NCI-H1092 (cell line): ENCODE data around the gene INTS14.
"Not testable (repeated sequence)": the region's sequence is repeated elsewhere in the genome, so short reads cannot be mapped to it uniquely, and the experiment has no call there.

Source experiments
- DNase-seq: peaks from one replicate; lab custom pipeline; 2025; lab: John Stamatoyannopoulos, UW

INTS14 gene

DNA sequence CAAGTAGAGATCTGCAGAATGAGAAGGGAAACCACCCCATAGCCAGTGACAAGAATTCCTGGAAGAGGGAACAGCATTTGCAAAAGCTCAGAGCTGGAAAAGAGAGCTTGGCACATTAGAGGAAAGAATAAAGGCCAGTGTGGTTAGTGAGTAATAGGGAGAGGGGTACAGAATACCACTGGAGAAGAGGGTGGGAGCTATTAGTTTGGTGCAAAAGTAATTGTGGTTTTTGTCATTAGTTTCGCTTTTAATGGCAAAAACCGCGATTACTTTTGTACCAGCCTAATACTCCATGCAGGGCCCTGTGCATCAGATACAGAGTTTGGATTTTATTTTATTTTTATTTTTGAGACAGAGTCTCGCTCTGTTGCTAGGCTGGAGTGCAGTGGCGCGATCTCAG is 20.6 kb upstream of the INTS14 start:
- DNase-seq = no peak

DNA sequence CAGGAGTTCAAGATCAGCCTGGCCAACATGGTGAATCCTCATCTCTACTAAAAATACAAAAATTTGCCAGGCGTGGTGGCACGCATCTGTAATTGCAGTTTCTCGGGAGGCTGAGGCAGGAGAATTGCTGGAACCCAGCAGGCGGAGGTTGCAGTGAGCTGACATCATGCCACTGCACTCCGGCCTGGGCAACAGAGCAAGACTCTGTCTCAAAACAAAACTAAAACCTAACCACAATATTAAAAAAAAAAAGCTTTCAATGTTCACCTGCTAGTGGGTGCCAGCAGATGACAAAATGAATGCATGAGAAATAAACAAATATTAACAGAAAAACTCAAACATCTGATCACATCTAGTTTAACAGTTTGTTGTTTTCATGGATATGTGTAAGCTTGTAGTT is 19.8 kb upstream of the INTS14 start:
- DNase-seq = no peak

GRCh38 chr15:65629548-65629947 is 18.6 kb upstream of the INTS14 start:
- no peak for DNase-seq

GRCh38 chr15:65626856-65627255 is 15.9 kb upstream of the INTS14 start:
- DNase-seq = no peak

DNA sequence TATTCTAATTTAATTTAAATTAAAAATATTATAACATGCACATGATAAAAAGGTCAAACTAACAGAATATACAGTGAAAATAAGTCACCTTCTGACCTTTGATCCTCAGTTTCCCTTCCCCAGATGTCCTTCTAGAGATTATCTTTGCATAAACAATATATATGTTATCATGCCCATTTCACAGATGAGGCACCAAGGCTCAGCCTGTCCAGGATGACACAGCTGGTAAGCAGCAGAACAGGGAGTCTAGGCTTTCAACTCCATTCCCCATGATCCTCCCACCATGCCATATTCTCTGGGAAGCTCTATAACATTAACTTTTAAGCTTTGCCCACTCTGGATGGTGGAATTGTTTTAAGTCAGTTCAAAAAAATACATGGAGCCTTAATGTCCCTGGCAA is 12.2 kb upstream of the INTS14 start:
- DNase-seq = no peak

DNA sequence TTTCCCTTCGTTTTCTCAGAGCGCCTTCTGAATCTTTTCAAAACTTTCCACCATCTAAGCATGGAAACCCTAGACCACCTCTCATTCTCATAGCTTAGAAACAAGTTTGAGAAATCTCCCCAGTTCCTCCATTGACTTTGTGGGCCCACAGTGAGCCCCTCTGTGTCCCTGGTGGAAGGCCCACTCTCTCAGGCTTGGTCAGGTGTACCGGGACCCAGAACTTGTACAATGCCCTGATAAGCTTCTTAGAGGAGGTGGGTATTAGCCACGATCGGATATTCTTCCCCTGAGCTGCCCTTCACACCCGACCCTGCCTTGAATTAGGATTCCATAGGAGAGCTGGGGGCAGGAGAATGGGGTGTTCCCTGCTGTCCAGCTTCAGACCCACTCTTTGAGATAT is 10.7 kb upstream of the INTS14 start, which contains the start of gene SLC24A1:
TSS of gene SLC24A1 (plus strand) at position 301 of the 400 bp plus-strand sequence. CDS start 2,143 bp downstream, outside the sequence.
- DNase-seq = no peak

DNA sequence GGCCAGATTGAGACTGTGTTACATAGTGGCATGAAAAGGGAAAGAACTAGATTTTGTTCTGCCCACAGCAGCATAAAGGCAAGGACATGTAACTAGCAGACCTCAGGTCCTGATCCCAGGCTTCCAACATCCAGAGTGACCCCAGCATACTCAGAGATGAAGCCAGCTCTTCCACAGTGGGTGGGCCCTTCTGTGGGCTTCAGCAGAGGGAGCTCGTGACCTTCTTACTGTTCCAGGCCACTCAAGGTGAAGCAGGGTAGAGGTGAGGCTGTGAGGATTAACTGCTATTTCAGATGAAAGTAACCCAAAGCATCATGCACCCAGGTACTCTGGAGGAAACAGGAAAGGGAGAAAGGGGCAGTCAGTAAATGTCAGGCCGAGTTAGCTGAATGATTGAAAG is 9.9 kb upstream of the INTS14 start:
- no peak for DNase-seq

DNA sequence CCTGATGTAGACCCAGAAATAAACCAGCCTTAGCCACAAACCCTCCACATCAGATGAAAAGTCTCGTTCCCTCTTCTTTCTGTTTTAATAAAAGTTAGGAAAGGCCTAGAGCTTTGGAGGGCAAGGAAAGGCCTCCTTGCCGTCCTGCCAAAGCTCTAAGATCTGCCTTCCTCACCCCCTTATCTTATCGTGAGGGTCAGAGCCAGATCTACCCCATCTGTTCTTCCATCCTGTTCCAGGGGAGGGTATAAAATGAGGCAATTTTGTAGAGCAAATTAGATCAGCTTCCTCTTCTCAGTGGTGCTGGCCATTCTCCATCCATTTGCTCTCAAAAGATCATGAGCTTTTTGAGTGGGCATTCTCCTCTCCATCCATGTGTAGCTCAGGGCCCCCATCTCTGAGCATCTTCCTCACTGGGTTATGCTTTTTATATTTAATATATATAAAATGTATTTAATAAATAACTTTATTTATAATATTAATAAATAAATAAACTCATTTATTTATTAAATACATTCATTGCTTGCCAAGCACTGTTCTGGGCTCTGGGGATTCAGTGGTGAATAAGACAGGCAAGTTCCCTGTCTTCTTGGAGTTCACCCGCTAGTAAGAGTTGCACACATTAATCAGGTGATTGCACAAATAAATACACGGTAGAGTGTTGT is 8.8 kb upstream of the INTS14 start:
- no peak for DNase-seq

GRCh38 chr15:65618560-65619109 is 7.7 kb upstream of the INTS14 start:
- DNase-seq = no peak

DNA sequence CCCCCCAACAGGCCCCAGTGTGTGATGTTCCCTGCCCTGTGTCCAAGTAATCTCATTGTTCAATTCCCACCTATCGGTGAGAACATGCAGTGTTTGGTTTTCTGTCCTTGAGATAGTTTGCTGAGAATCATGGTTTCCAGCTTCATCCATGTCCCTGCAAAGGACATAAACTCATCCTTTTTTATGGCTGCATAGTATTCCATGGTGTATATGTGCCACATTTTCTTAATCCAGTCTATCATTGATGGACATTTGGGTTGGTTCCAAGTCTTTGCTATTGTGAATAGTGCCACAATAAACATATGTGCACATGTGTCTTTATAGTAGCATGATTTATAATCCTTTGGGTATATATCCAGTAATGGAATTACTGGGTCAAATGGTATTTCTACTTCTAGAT is 5.0 kb upstream of the INTS14 start:
- DNase-seq = not testable (repeated sequence)

DNA sequence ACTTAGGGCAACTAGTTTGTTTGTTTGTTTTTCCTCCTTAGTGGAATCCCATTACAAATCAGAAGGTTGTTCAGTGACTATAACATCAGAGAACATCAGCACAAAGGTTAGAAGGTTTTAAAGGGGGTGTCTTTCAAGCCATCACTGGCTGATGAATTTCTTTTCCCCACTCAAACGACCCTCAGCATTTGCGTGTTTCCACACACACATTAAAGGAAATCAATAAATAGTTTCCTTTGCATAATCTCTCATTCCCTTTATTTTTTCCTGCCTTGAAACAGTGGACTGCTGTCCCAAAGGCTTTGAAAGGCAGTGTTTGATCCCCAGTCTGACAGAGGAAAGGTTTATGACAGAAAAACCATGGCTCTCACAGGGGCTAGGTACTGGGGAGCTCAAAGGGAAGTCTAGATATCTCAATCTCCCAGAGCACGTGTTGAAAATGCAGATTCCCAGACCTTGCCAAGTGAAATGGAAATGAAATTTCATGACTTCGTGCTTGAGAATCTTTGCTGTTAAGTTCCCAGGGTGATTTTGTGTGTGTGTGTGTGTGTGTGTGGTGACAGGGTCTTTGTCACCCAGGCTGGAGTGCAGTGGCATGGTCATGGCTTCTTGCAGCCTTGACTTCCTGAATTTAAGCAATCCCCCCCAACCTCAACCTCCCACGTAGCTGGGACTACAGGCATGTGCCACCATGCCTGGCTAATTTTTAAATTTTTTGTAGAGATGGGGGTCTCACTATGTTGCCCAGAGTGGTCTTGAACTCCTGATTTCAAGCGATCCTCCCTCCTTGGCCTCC is 2.2 kb upstream of the INTS14 start:
- no peak for DNase-seq

DNA sequence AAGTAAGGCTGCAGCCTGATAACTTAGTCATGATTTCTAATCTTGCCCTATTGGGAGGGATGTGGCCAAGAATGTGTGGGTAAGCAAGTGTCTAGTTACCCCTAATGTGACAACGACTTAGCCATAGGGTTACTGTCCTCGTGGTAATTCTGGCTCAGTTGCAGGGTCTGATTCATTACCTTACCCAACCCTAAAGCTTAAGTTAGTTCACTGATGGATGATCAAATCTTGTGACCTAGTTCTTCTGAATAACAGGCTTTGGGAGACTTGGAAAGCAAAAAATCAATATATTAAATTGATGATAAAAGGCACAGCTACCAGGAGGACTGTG is 1.6 kb upstream of the INTS14 start:
- no peak for DNase-seq

- DNase-seq = no peak
These were observed 1.1 kb upstream of the INTS14 start for GRCh38 chr15:65611888-65612615.

DNA sequence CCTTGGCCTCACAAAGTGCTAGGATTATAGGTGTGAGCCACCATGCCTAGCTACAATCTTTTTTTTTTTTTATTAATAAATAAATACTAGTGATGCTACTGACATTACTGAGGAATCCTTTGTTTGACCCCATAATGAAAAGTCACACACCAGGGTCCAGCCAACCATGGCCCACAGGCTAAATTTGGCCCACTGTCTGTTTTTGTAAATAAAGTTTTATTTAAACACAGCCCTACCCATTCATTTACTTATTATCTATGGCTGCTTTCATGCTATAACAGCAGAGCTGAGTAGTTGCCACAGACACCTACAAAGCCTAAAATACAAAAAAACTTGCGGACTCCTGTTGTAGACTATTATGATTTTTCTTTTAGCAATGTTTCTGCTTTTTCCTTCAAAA is 7.4 kb downstream of the INTS14 start:
- no peak for DNase-seq

- DNase-seq = no peak
These were observed 7.8 kb downstream of the INTS14 start for GRCh38 chr15:65603134-65603533.

DNA sequence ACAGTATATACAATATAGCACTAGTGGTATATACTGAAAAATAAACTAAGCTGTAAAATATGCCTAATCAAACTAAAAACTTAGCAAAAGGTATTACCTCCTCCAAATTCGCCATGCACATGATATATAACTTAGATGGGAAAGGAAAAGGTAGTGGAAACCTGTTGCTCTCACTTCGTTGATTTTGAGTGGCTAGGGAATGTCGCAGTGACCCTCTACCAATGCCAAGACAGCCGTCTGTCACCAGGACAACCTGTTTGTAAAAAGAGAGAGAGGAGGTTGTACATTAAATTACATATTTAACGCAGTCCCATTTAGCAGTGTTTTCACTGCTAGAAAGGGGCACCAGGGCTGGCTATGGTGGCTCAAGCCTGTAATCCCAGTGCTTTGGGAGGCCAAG is 11.3 kb downstream of the INTS14 start:
- DNase-seq = no peak

DNA sequence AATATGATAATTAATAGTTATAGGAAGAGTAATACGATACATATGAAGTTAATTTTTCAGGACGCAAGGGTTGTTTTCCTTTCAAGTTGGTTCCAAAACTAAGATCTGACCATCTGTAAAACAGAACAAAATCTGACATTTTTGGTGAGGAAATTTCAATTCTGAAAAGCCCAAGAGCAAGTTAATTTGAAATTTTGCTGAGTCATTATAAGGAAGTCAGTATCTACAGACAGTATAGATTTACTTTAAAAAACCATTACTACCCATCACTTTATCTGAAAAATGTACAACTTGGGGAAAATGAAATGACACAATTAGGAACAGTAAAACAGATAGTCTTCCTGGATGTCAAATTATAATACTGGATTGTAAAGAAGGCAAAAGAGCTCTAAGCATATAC is 12.5 kb downstream of the INTS14 start:
- no peak for DNase-seq

GRCh38 chr15:65595960-65596359 is 15.0 kb downstream of the INTS14 start:
- no peak for DNase-seq

DNA sequence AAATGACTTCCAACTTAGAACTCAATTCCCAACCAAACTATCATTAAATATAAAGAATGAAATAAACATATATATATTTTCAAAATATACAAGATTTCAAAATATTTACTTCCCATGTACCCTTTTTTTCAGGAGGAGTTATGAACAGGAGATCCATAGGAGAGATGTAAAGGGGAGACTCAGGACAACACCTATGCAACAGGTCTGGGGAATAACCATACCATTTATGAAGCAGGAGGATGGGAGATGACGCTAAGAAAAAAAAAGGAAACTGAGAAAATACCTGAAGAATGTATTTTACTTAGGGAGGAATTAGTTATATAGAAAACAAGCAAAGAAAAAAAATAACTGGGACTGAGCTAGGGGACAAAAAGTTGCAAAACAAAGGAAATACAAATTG is 23.8 kb downstream of the INTS14 start:
- no peak for DNase-seq

DNA sequence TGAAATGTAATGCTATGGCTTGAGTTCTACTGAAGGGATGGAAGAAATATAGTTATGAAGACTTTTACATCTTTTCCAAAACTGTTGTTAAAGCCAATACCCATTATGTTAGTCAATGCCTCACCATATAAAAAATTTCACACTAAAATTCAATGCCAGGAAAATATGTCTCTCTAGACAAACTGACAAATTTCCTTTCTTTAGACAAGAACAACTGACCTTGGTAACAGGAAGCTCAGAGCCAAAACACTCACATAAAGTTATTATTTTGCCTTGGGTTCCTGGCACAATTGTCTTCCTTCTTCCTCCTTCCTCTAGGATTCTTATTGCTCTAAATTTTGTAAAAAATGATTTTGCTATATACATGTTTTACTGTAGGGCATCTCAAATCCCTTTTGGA is 26.7 kb downstream of the INTS14 start:
- no peak for DNase-seq

DNA sequence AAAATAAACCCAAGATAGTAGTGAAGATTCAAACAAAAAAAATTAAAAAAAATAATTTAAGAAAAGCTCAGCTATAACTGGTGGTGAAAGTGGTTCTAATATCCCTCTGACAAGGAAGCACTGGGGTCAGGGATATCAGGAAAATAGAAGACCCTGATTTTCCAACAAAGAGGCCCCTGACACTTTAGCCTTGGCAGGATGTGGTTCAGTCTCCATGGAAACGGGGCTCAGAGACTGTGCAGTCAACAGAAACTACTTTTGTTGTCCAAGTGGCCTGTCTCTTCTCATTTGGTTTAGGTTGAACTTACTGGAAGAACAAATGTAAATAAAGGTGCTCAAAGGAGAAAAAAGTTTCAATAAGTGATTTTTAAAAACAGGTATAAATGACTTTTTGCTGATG is 27.2 kb downstream of the INTS14 start:
- no peak for DNase-seq

GRCh38 chr15:65580287-65580686 is 30.6 kb downstream of the INTS14 start:
- DNase-seq = no peak

GRCh38 chr15:65579762-65580161 is 31.2 kb downstream of the INTS14 start:
- no peak for DNase-seq
